GM08714 (cell line): Measurements from ENCODE around the gene MYADML2.
A peak's percentile ranks its signal among the peaks of the same experiment; 100 is the strongest.
"Not testable (repeated sequence)": the region's sequence is repeated elsewhere in the genome, so short reads cannot be mapped to it uniquely, and the experiment has no call there.

Source experiments
- H3K4me3 ChIP-seq: fragments of 200-500 bp; sonication (Bioruptor generic); 2 replicates; pipeline ENCODE4 v1.5.1; 2014; ENCODE audit warnings: mild to moderate bottlenecking, low read length, inconsistent platforms
- ZNF274 ChIP-seq: IDR thresholded peaks from 2 replicates; pipeline ENCODE4 v1.6.1; 2012; ENCODE audit warnings: mild to moderate bottlenecking, low read depth, low read length

MYADML2 gene

GRCh38 chr17:81984773-81985410 is 37.9 kb upstream of the MYADML2 start:
- no peak for TF ChIP-seq ZNF274
- no peak overlapping the region for H3K4me3 ChIP-seq

DNA sequence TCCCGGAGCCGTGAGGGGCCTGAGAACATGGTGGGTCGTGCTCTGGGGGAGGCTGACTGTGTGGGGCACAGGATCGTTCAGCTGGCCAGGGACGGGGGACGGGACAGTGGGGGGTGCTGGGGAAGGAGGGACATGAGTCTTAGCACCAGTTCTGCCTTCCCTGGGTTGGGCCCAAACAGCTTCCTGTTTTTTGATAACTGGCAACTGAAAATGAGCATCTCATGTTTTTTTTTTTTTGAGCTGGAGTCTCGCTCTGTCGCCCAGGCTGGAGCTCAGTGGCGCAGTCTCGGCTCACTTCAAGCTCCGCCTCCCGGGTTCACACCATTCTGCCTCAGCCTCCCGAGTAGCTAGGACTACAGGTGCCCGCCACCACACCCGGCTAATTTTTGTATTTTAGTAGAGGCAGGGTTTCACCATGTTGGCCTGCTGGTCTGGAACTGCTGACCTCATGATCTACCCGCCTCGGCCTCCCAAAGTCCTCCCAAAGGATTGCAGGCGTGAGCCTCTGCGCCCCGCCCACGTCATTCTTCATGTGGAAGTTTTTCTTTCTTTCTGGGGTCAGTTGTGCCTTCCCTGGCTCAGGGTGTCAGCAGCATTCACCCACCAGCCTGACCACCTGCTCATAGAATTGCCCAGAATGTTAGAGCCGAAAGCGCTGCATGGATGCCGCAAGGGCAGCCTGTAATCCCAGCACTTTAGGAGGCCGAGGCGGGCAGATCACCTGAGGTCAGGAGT is 36.8 kb upstream of the MYADML2 start:
- TF ChIP-seq ZNF274, result no peak
- H3K4me3 ChIP-seq, result no peak overlapping the region

- TF ChIP-seq ZNF274, result no peak
These were observed 36.1 kb upstream of the MYADML2 start for GRCh38 chr17:81983011-81983638.

GRCh38 chr17:81981511-81981910 is 34.5 kb upstream of the MYADML2 start:
- not testable (repeated sequence) for H3K4me3 ChIP-seq

More at GRCh38 chr17:81983011-81983638, 36.1 kb upstream of the MYADML2 start:
- H3K4me3 ChIP-seq, result no peak overlapping the region

GRCh38 chr17:81980707-81981343 is 33.8 kb upstream of the MYADML2 start:
- TF ChIP-seq ZNF274, result no peak
- H3K4me3 ChIP-seq, result no peak overlapping the region

GRCh38 chr17:81980122-81980521 is 33.1 kb upstream of the MYADML2 start:
- no peak overlapping the region for H3K4me3 ChIP-seq
- TF ChIP-seq ZNF274, result no peak

GRCh38 chr17:81978524-81979298 is 31.7 kb upstream of the MYADML2 start:
- TF ChIP-seq ZNF274, result no peak
- H3K4me3 ChIP-seq, result peak overlapping the region; percentile 90; the same call in 1 of the 2 replicates

- TF ChIP-seq ZNF274, result no peak
These were observed 30.3 kb upstream of the MYADML2 start, which contains the start of gene ASPSCR1 for GRCh38 chr17:81977211-81977808. Gene ASPSCR1, plus strand, starts transcription at chr17:81977629. Its CDS starts 18 bp downstream, at chr17:81977647.

DNA sequence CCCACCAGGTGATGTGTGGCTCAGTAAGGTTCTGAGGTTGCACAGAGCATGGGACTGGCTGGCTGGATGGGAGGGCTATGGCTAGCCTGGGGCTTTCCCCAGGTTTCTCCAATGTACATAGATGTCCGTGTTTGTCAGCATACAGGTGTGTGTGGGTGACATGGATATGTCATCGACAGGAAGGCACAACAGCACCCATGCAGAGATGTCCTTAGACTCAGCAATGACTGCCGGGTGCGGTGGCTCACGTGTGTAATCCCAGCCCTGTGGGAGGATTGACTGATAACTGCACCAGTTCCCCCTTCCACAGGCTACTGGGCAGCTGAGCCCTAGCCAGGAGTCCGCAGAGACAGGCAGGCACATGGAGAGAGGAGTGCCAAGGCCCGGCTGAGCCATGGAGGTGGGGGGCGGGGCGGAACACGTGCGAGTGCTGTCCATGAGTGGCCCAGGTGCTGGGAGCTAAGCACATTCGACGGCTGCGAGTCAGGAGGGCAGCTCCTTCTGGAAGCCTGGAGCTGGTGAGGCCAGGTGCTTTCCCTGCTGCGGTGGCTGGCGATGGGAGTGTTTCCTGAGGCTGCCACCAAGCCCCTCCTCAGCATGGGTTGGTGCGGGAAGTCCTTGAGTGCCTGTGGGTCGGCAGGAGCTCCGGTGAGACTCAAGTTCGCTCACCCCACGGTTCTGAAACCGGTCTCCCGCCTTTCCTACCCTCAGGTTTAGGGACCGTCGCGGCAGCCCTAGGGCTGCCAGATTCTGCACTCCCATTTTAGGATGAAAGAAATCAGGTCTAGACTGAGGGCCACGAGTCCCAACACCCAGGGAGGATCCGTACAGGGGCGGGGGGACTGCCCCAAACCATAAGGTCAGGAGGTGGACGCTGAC is 29.5 kb upstream of the MYADML2 start:
- H3K4me3 ChIP-seq, result peak overlapping the region; percentile 66; the same call in 1 of the 2 replicates
- TF ChIP-seq ZNF274, result no peak

More at GRCh38 chr17:81977211-81977808, 30.3 kb upstream of the MYADML2 start, which contains the start of gene ASPSCR1:
- H3K4me3 ChIP-seq, result peak within 1 kb of the TSS; percentile 90

- no peak overlapping the region for H3K4me3 ChIP-seq
- TF ChIP-seq ZNF274, result no peak
These were observed 26.4 kb upstream of the MYADML2 start for GRCh38 chr17:81973432-81973831.

- no peak overlapping the region for H3K4me3 ChIP-seq
- no peak for TF ChIP-seq ZNF274
These were observed 22.1 kb upstream of the MYADML2 start for GRCh38 chr17:81968850-81969812.
